ENCODE measurements around the gene TMEM218.

The TMEM218 gene

GRCh38 chr11:125129316-125129993, 18.0 kb upstream of the TMEM218 start:
- DNase-seq, result no peak

GRCh38 chr11:125128450-125128849, 17.0 kb upstream of the TMEM218 start:
- no peak for DNase-seq

- DNase-seq, result peak; percentile 32 to 83 (median 64)
These were observed 13.2 kb upstream of the TMEM218 start for GRCh38 chr11:125124618-125124992.

- DNase-seq, result peak; percentile 58 to 78 (median 71)
These were observed 12.7 kb upstream of the TMEM218 start for GRCh38 chr11:125123947-125124617.

GRCh38 chr11:125123194-125123946, 11.9 kb upstream of the TMEM218 start:
- no peak for DNase-seq

- no peak for DNase-seq
These were observed 6.0 kb upstream of the TMEM218 start for GRCh38 chr11:125117429-125117828.

- peak in 1 of 4 experiments; percentile 22 for DNase-seq
These were observed 3.1 kb upstream of the TMEM218 start for GRCh38 chr11:125114518-125114917.

GRCh38 chr11:125112208-125112604, 780 bp upstream of the TMEM218 start:
- no peak for DNase-seq

GRCh38 chr11:125111001-125111342, 454 bp downstream of the TMEM218 start:
- DNase-seq, result peak in 2 of 4 experiments; percentile 40 to 47

GRCh38 chr11:125110506-125110905, 920 bp downstream of the TMEM218 start:
- DNase-seq, result no peak

- no peak for DNase-seq
These were observed 3.0 kb downstream of the TMEM218 start for GRCh38 chr11:125108469-125108868.

- DNase-seq, result peak in 2 of 4 experiments; percentile 43 to 55
These were observed 5.5 kb downstream of the TMEM218 start for GRCh38 chr11:125105926-125106325.

- DNase-seq, result peak; percentile 80 to 93 (median 88)
These were observed 8.9 kb downstream of the TMEM218 start for GRCh38 chr11:125102510-125102909.

- no peak for DNase-seq
These were observed 9.4 kb downstream of the TMEM218 start for GRCh38 chr11:125102025-125102424.

- no peak for DNase-seq
These were observed 9.8 kb downstream of the TMEM218 start for GRCh38 chr11:125101596-125101995.

GRCh38 chr11:125100136-125100535, 11.3 kb downstream of the TMEM218 start:
- no peak for DNase-seq

- no peak for DNase-seq
These were observed 16.7 kb downstream of the TMEM218 start for GRCh38 chr11:125094731-125095130.

- peak in 1 of 4 experiments; percentile 1 for DNase-seq
These were observed 17.9 kb downstream of the TMEM218 start for GRCh38 chr11:125093502-125093901.

GRCh38 chr11:125092669-125093068, 18.8 kb downstream of the TMEM218 start:
- DNase-seq, result peak in 1 of 4 experiments; percentile 2

- peak in 1 of 4 experiments; percentile 40 for DNase-seq
These were observed 19.4 kb downstream of the TMEM218 start for GRCh38 chr11:125091877-125092664.

- peak; percentile 29 to 56 (median 48) for DNase-seq
These were observed 20.1 kb downstream of the TMEM218 start for GRCh38 chr11:125091247-125091876.

GRCh38 chr11:125090816-125091215, 20.6 kb downstream of the TMEM218 start:
- DNase-seq, result peak in 1 of 4 experiments; percentile 37

All from suppressor macrophage (primary cell).